ENCODE measurements around the gene ZNF469.

DNA sequence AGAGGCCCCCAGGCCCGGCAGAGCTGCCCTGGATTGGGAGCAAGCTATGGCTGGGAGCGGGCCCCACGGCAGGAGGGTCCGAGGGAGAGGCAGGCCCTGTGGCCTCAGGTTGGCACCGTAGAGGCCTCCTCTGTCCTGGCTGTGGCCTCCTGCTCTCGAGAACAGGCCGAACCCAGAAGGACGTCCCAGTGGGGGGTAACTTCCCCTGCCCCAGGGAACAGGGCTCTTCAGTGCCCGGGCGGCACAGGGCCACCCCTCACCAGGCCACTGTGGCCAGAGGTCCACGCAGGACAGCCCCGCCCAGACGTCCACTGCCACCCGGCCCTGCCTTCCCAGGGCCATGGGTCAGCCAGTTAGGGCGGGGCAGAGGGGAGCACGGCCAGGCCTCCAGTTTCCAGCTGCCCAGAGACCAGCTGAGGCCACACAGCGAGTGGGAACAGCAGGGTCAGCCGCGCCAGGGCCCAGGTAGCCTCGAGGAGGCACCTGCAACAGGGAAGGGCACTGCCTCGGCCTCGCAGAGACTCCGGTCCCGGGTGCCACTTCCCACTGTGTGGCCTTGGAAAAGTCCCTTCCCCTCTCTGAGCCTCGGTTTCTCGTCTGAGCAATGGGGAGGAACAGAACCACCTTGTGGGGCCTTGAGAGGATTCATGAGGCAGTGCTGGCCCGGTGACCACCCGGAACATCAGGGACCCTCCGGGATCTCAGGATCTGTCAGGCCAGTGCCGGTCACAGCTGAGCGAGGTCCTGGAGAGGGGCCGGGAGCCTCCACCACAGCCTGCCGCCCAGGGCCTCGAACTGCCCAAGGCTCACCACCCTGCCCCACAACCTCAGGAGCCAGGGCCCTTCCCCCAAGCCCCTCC is 32.0 kb downstream of the ZNF469 start:
- TF ChIP-seq POLR2A (IDR thresholded peaks at IDR 0.05): no peak
- TF ChIP-seq, protein P1, sequence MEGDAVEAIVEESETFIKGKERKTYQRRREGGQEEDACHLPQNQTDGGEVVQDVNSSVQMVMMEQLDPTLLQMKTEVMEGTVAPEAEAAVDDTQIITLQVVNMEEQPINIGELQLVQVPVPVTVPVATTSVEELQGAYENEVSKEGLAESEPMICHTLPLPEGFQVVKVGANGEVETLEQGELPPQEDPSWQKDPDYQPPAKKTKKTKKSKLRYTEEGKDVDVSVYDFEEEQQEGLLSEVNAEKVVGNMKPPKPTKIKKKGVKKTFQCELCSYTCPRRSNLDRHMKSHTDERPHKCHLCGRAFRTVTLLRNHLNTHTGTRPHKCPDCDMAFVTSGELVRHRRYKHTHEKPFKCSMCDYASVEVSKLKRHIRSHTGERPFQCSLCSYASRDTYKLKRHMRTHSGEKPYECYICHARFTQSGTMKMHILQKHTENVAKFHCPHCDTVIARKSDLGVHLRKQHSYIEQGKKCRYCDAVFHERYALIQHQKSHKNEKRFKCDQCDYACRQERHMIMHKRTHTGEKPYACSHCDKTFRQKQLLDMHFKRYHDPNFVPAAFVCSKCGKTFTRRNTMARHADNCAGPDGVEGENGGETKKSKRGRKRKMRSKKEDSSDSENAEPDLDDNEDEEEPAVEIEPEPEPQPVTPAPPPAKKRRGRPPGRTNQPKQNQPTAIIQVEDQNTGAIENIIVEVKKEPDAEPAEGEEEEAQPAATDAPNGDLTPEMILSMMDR (IDR thresholded peaks at IDR 0.05): no peak

All from heart left ventricle (tissue), 13 donors.